Liver (tissue), 9 donors: ENCODE measurements around the gene MAN2A2. TPM values are rescaled to one million over a fixed set of nuclear protein-coding genes. Genes with fewer than 3 reads are reported as not detected.

Experiments
- DNase-seq: peaks from one replicate; pipeline ENCODE4 v3.0.0-alpha.2; 2017; ENCODE audit warnings: low spot score
- H3K27ac ChIP-seq, 2 donors: one replicate each; pipeline ENCODE4 v1.7.0; 2013; ENCODE audit warnings: inconsistent platforms in 2 of 2, low read length in 2 of 2, control low read depth in 1 of 2, low read depth in 1 of 2, mild to moderate bottlenecking in 1 of 2
- H3K27me3 ChIP-seq, 4 donors: one replicate each; pipeline versions ENCODE4 v1.6.1 to v1.7.0; 2013; ENCODE audit warnings: low read length in 3 of 4, inconsistent platforms in 1 of 4, mild to moderate bottlenecking in 1 of 4, moderate library complexity in 1 of 4; ENCODE audit not compliant: control insufficient read depth in 4 of 4, insufficient read depth in 4 of 4
- H3K36me3 ChIP-seq, 4 donors: one replicate each; pipeline versions ENCODE4 v1.6.1 to v1.7.0; 2013; ENCODE audit warnings: low read length in 3 of 4, mild to moderate bottlenecking in 3 of 4, low read depth in 1 of 4, moderate library complexity in 1 of 4; ENCODE audit not compliant: control insufficient read depth in 4 of 4, insufficient read depth in 3 of 4
- H3K4me1 ChIP-seq, 4 donors: one replicate each; pipeline versions ENCODE4 v1.6.1 to v1.7.0; 2013; ENCODE audit warnings: low read length in 3 of 4, mild to moderate bottlenecking in 3 of 4, moderate library complexity in 1 of 4; ENCODE audit not compliant: control insufficient read depth in 4 of 4, insufficient read depth in 4 of 4
- H3K4me3 ChIP-seq, 3 donors: one replicate each; pipeline versions ENCODE4 v1.6.1 to v1.7.0; 2013; ENCODE audit warnings: low read length in 3 of 3, control low read depth in 1 of 3, low read depth in 1 of 3, mild to moderate bottlenecking in 1 of 3
- H3K9ac ChIP-seq, 2 donors: one replicate each; pipeline ENCODE4 v1.7.0; 2013; ENCODE audit warnings: low read length in 2 of 2, mild to moderate bottlenecking in 2 of 2, moderate library complexity in 2 of 2, control low read depth in 1 of 2, low read depth in 1 of 2
- H3K9me3 ChIP-seq, 4 donors: one replicate each; pipeline versions ENCODE4 v1.6.1 to v1.7.0; 2013; ENCODE audit warnings: low read length in 3 of 4; ENCODE audit not compliant: control insufficient read depth in 4 of 4
- EGR1 ChIP-seq, 2 donors: IDR thresholded peaks; 2 replicates each; pipeline ENCODE4 v1.6.1; 2016 to 2018; ENCODE audit warnings: antibody characterized with exemption in 2 of 2, low read depth in 2 of 2
- FOXA1 ChIP-seq: IDR thresholded peaks from 2 replicates; pipeline ENCODE4 v1.6.1; 2016; ENCODE audit warnings: antibody characterized with exemption
- FOXA2 ChIP-seq: IDR thresholded peaks from 2 replicates; pipeline ENCODE4 v1.6.1; 2016; ENCODE audit warnings: antibody characterized with exemption
- GABPA ChIP-seq, 2 donors: IDR thresholded peaks in 1 of 2; conservative IDR thresholded peaks in 1 of 2; 2 replicates each; pipeline ENCODE4 v1.6.1; 2016; ENCODE audit warnings: antibody characterized with exemption in 2 of 2, mild to moderate bottlenecking in 1 of 2, moderate library complexity in 1 of 2
- HNF4A ChIP-seq, 2 donors: conservative IDR thresholded peaks; 2 replicates each; pipeline ENCODE4 v1.6.1; 2016; ENCODE audit warnings: antibody characterized with exemption in 2 of 2, mild to moderate bottlenecking in 2 of 2
- HNF4G ChIP-seq: IDR thresholded peaks from 2 replicates; pipeline ENCODE4 v1.6.1; 2016; ENCODE audit warnings: antibody characterized with exemption
- JUND ChIP-seq, 2 donors: IDR thresholded peaks; 2 replicates each; pipeline ENCODE4 v1.6.1; 2016; ENCODE audit warnings: antibody characterized with exemption in 2 of 2
- NR2F2 ChIP-seq: IDR thresholded peaks from 2 replicates; pipeline ENCODE4 v1.6.1; 2016; ENCODE audit warnings: antibody characterized with exemption
- RAD21 ChIP-seq, 2 donors: IDR thresholded peaks; 2 replicates each; pipeline ENCODE4 v1.6.1; 2016; ENCODE audit warnings: antibody characterized with exemption in 2 of 2, mild to moderate bottlenecking in 2 of 2
- RXRA ChIP-seq, 2 donors: IDR thresholded peaks; 2 replicates each; pipeline ENCODE4 v1.6.1; 2017 to 2018; ENCODE audit warnings: antibody characterized with exemption in 2 of 2, mild to moderate bottlenecking in 1 of 2
- SP1 ChIP-seq: IDR thresholded peaks from 2 replicates; pipeline ENCODE4 v1.6.1; 2018; ENCODE audit warnings: antibody characterized with exemption, mild to moderate bottlenecking
- TAF1 ChIP-seq: conservative IDR thresholded peaks from 2 replicates; pipeline ENCODE4 v1.6.1; 2016; ENCODE audit warnings: antibody characterized with exemption, mild to moderate bottlenecking
- YY1 ChIP-seq: IDR thresholded peaks from 2 replicates; pipeline ENCODE4 v1.6.1; 2016; ENCODE audit warnings: antibody characterized with exemption, mild to moderate bottlenecking
- whole genome bisulfite sequencing: extraction: QIAGEN DNeasy Blood & Tissue Kit; methylation state at CpG from one replicate; pipeline ENCODE4 v1.1.7; 2013; 5-methylcytosine and 5-hydroxymethylcytosine counted together
- polyA plus RNA-seq, 2 donors: library from polyadenylated mRNA; stranded (reverse) in 1 of 2; unstranded in 1 of 2; fragments of 200-250 nt in 1 of 2; fragments of >200 nt in 1 of 2; fragmentation: Nextera tagmentation in 1 of 2; extraction: Ambion mirVana in 1 of 2; gene quantifications; one replicate each; pipeline versions ENCODE4 v1.2.1 to v1.2.3, GENCODE V29; 2013 to 2015
- total RNA-seq, 2 donors: library from RNA; depleted of rRNA; stranded (reverse); fragments of >200 nt; gene quantifications; one replicate each; pipeline ENCODE4 v1.2.3, GENCODE V29; 2014
- TF ChIP-seq, protein P1 (sequence below): fragments of 150-350 bp; IDR thresholded peaks from 2 replicates; pipeline ENCODE4 v1.5.1; 2017; ENCODE audit warnings: improper control_type of control experiment, low read depth, low read length; ENCODE audit not compliant: missing input control
- TF ChIP-seq, protein P2 (sequence below): IDR thresholded peaks from 2 replicates; pipeline ENCODE4 v1.6.1; 2016; ENCODE audit warnings: antibody characterized with exemption, mild to moderate bottlenecking
- TF ChIP-seq, protein P3 (sequence below): IDR thresholded peaks from 2 replicates; pipeline ENCODE4 v1.6.1; 2016; ENCODE audit warnings: antibody characterized with exemption
- TF ChIP-seq, protein P4 (sequence below): IDR thresholded peaks from 2 replicates; pipeline ENCODE4 v1.6.1; 2016; ENCODE audit warnings: antibody characterized with exemption
- donor health status: healthy.
- donor health status: healthy.
- donor health status: healthy.
- donor health status: healthy.
- donor health status: healthy.

Gene MAN2A2
- total and polyA plus RNA-seq, 4 donors = 17.3 to 111 (median 50.9) TPM

DNA sequence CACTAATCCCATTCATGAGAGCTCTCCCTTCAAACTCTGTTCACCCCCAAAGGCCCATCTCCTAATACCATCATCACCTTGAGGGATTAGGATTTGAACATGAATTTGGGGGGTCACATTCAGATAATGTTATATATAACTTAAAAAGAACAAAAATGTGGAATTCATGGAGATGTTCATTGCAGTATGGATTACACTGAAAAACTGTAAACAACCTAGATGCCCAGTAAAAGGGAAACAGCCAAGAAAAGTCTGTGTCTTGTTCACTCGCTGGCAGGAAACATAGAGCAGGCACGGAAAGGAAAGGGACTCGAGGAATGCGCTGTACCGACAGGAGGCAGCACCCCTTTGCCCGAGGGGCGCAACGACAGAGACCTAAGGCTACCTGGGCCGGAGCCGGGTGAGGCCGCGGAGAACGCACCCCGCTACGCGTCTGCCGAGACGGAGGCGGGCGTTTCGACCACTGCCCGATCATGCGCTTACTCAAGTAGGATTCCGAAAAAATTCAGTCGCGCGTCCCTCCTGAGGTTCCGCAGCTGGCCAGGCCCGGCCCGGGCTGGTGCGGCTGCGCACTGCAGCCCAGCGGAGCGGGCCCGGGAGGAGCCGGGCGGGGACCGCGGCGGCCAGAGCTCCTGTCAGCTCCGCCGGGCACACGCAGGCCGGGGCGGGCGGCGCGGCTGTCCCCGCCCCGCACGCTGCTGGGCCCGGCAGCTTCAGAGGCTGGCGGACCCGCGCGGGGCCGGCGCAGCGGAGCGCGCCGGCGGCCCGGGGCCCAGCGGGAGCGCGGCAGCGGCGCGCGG lies 862 bp upstream of the MAN2A2 start:
- no peaks in the 10 kb centered on the region for H3K9me3 ChIP-seq
- H3K4me3 ChIP-seq = peak overlapping the region; percentile 51 to 87 (median 78)
- no peaks in the 10 kb centered on the region for H3K27me3 ChIP-seq
- peak; percentile 40 for TF ChIP-seq YY1
- TF ChIP-seq, protein P1, sequence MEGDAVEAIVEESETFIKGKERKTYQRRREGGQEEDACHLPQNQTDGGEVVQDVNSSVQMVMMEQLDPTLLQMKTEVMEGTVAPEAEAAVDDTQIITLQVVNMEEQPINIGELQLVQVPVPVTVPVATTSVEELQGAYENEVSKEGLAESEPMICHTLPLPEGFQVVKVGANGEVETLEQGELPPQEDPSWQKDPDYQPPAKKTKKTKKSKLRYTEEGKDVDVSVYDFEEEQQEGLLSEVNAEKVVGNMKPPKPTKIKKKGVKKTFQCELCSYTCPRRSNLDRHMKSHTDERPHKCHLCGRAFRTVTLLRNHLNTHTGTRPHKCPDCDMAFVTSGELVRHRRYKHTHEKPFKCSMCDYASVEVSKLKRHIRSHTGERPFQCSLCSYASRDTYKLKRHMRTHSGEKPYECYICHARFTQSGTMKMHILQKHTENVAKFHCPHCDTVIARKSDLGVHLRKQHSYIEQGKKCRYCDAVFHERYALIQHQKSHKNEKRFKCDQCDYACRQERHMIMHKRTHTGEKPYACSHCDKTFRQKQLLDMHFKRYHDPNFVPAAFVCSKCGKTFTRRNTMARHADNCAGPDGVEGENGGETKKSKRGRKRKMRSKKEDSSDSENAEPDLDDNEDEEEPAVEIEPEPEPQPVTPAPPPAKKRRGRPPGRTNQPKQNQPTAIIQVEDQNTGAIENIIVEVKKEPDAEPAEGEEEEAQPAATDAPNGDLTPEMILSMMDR = peak; percentile 62
- TF ChIP-seq SP1 = peak; percentile 34
- no peak for TF ChIP-seq GABPA (IDR thresholded peaks at IDR 0.05 in 1 of 2, conservative IDR thresholded peaks at IDR 0.05 in 1 of 2)
- TF ChIP-seq, protein P2, sequence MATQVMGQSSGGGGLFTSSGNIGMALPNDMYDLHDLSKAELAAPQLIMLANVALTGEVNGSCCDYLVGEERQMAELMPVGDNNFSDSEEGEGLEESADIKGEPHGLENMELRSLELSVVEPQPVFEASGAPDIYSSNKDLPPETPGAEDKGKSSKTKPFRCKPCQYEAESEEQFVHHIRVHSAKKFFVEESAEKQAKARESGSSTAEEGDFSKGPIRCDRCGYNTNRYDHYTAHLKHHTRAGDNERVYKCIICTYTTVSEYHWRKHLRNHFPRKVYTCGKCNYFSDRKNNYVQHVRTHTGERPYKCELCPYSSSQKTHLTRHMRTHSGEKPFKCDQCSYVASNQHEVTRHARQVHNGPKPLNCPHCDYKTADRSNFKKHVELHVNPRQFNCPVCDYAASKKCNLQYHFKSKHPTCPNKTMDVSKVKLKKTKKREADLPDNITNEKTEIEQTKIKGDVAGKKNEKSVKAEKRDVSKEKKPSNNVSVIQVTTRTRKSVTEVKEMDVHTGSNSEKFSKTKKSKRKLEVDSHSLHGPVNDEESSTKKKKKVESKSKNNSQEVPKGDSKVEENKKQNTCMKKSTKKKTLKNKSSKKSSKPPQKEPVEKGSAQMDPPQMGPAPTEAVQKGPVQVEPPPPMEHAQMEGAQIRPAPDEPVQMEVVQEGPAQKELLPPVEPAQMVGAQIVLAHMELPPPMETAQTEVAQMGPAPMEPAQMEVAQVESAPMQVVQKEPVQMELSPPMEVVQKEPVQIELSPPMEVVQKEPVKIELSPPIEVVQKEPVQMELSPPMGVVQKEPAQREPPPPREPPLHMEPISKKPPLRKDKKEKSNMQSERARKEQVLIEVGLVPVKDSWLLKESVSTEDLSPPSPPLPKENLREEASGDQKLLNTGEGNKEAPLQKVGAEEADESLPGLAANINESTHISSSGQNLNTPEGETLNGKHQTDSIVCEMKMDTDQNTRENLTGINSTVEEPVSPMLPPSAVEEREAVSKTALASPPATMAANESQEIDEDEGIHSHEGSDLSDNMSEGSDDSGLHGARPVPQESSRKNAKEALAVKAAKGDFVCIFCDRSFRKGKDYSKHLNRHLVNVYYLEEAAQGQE = peak; percentile 30
- peak; percentile 64 to 70 for TF ChIP-seq RAD21 (IDR thresholded peaks at IDR 0.05)
- no peak for TF ChIP-seq HNF4A (conservative IDR thresholded peaks at IDR 0.05)
- H3K4me1 ChIP-seq = peaks cover 0 to 18% (median 9%) of the 10 kb centered on the region in 4 donors
- WGBS = under 1% methylated on average over 71 of the region's 71 CpGs
- H3K9ac ChIP-seq = peak overlapping the region; percentile 2 to 60
- peak; percentile 79 for DNase-seq
- peaks cover 20 to 25% (median 23%) of the 10 kb centered on the region in 4 donors for H3K36me3 ChIP-seq
- peak overlapping the region; percentile 74 to 84 for H3K27ac ChIP-seq

DNA sequence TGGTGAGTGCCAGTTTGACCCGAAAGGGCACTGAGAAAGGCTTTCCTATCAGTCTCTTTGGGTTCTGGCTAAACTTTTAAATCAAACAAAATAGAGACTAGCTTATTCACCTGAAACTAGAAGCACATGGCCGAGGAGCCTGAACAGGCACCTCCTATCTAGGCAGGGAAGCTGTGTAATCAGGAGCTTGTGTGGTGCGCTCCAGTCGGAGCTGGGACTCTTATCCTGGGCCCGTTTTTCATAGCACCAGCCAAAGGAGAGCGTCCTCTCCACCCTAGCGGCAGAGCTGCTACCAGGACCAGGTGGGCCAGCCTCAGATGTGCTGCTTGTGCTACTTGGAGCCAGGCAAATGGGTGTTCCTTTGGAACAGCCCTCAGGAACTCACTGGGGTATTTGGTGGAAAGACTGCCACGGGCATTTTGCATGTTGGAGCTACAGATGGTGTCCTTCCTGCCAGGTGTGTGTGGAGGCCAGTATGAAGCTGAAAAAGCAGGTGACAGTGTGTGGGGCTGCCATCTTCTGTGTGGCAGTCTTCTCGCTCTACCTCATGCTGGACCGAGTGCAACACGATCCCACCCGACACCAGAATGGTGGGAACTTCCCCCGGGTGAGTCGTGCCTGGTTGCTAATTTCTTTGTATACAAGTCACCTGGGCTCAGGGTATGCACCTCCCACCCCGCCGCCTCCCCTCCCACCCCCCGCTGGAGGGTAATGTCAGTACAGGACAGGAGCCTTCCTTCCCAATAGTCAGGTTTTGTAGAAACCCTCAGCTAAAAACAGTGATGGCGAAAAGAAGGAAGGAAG lies 833 bp downstream of the MAN2A2 start:
- H3K36me3 ChIP-seq = peaks cover 21 to 37% (median 34%) of the 10 kb centered on the region in 4 donors
- no peaks in the 10 kb centered on the region for H3K27me3 ChIP-seq
- H3K4me1 ChIP-seq = peaks cover 0 to 18% (median 9%) of the 10 kb centered on the region in 4 donors
- H3K9me3 ChIP-seq = no peaks in the 10 kb centered on the region
- peak overlapping the region; percentile 77 to 88 for H3K27ac ChIP-seq
- H3K9ac ChIP-seq = peak overlapping the region; percentile 61 to 92
- 59% methylated on average over 18 of the region's 18 CpGs for WGBS
- peak; percentile 75 for DNase-seq
- H3K4me3 ChIP-seq = peak overlapping the region; percentile 68 to 87 (median 70)
- TF ChIP-seq JUND (IDR thresholded peaks at IDR 0.05) = no peak
- TF ChIP-seq, protein P1 = no peak
- no peak for TF ChIP-seq NR2F2
- no peak for TF ChIP-seq HNF4A (conservative IDR thresholded peaks at IDR 0.05)
- TF ChIP-seq, protein P3, sequence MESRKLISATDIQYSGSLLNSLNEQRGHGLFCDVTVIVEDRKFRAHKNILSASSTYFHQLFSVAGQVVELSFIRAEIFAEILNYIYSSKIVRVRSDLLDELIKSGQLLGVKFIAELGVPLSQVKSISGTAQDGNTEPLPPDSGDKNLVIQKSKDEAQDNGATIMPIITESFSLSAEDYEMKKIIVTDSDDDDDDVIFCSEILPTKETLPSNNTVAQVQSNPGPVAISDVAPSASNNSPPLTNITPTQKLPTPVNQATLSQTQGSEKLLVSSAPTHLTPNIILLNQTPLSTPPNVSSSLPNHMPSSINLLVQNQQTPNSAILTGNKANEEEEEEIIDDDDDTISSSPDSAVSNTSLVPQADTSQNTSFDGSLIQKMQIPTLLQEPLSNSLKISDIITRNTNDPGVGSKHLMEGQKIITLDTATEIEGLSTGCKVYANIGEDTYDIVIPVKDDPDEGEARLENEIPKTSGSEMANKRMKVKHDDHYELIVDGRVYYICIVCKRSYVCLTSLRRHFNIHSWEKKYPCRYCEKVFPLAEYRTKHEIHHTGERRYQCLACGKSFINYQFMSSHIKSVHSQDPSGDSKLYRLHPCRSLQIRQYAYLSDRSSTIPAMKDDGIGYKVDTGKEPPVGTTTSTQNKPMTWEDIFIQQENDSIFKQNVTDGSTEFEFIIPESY = no peak
- no peak for TF ChIP-seq RAD21 (IDR thresholded peaks at IDR 0.05)
- TF ChIP-seq EGR1 (IDR thresholded peaks at IDR 0.05; ENCODE audit: low read depth in 2 of 2) = no peak
- no peak for TF ChIP-seq SP1
- TF ChIP-seq FOXA2 = no peak
- TF ChIP-seq YY1 = no peak
- TF ChIP-seq GABPA (IDR thresholded peaks at IDR 0.05 in 1 of 2, conservative IDR thresholded peaks at IDR 0.05 in 1 of 2) = no peak
- TF ChIP-seq, protein P4, sequence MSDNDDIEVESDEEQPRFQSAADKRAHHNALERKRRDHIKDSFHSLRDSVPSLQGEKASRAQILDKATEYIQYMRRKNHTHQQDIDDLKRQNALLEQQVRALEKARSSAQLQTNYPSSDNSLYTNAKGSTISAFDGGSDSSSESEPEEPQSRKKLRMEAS = no peak
- no peak for TF ChIP-seq TAF1
- no peak for TF ChIP-seq FOXA1
- TF ChIP-seq HNF4G = no peak
- TF ChIP-seq RXRA (IDR thresholded peaks at IDR 0.05) = no peak
